ENCODE results near the gene CT45A1. TPM values are rescaled to one million over a fixed set of nuclear protein-coding genes. Genes with fewer than 3 reads are reported as not detected.
"Not testable (repeated sequence)": the region's sequence is repeated elsewhere in the genome, so short reads cannot be mapped to it uniquely, and the experiment has no call there.

Gene CT45A1
- total and polyA plus RNA-seq, 2 experiments from 2014 or later, result not detected

DNA sequence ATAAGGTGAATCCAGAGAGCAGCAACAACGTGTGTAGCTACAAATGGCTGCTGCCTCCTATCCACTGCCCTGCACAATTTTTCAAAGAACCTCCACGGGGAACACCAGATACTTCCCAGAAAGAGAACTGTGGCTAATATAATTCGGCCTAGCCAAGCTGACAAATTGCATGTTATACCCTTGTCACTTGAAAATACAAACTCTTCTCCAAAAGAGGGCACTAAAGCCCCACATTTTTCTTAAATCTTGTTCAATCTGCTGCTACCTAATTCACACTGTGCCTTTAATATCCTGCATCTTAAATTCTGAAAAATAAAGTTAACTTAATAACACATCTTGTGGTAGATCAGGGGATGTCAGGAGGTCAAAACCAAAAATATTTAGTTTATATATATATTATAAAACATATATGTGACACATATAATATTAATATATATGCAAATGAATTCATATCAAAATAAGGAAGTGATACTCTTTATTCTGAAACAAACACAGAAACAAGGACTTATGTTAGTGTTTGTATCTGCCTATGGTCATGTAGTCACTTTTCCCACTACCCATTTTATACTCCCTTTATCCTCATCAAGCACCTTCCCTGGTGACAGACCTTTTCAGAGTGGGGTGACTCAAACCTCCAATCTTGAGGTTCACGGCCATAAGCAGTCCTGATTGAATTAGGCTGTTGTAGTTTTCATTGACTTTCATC lies 24.1 kb downstream of the CT45A1 start:
- H3K9me2 ChIP-seq (replicated peaks; ENCODE audit: insufficient read depth), result no peaks in the 10 kb centered on the region
- no peak overlapping the region for H3K4me2 ChIP-seq
- 40% methylated on average over 4 of the region's 4 CpGs for WGBS (ENCODE audit: low lambda C conversion rate, missing lambda C conversion rate)
- no peak for DNase-seq (ENCODE audit: low spot score)
- H3K27me3 ChIP-seq, result no peaks in the 10 kb centered on the region
- no peaks in the 10 kb centered on the region for H3K9me3 ChIP-seq (ENCODE audit: low read depth)
- H2AFZ ChIP-seq, result no peak overlapping the region
- no peaks in the 10 kb centered on the region for H3K4me1 ChIP-seq (ENCODE audit: insufficient read depth)
- no peak overlapping the region for H3K27ac ChIP-seq
- TF ChIP-seq EZH2 (IDR thresholded peaks at IDR 0.05; ENCODE audit: borderline replicate concordance), result no peak
- no peak for TF ChIP-seq EZH2phosphoT487 (IDR thresholded peaks at IDR 0.05; ENCODE audit: low read depth, severe bottlenecking, unreplicated experiment)
- TF ChIP-seq, protein P1, sequence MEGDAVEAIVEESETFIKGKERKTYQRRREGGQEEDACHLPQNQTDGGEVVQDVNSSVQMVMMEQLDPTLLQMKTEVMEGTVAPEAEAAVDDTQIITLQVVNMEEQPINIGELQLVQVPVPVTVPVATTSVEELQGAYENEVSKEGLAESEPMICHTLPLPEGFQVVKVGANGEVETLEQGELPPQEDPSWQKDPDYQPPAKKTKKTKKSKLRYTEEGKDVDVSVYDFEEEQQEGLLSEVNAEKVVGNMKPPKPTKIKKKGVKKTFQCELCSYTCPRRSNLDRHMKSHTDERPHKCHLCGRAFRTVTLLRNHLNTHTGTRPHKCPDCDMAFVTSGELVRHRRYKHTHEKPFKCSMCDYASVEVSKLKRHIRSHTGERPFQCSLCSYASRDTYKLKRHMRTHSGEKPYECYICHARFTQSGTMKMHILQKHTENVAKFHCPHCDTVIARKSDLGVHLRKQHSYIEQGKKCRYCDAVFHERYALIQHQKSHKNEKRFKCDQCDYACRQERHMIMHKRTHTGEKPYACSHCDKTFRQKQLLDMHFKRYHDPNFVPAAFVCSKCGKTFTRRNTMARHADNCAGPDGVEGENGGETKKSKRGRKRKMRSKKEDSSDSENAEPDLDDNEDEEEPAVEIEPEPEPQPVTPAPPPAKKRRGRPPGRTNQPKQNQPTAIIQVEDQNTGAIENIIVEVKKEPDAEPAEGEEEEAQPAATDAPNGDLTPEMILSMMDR (IDR thresholded peaks at IDR 0.05; ENCODE audit: poor library complexity), result no peak
- no peaks in the 10 kb centered on the region for H3K36me3 ChIP-seq (replicated peaks; ENCODE audit: insufficient read depth, low read depth)
- H3K79me2 ChIP-seq, result no peaks in the 10 kb centered on the region
- no peak overlapping the region for H3K4me3 ChIP-seq
- no peaks in the 10 kb centered on the region for H4K20me1 ChIP-seq (ENCODE audit: insufficient read depth, poor library complexity, severe bottlenecking)

DNA sequence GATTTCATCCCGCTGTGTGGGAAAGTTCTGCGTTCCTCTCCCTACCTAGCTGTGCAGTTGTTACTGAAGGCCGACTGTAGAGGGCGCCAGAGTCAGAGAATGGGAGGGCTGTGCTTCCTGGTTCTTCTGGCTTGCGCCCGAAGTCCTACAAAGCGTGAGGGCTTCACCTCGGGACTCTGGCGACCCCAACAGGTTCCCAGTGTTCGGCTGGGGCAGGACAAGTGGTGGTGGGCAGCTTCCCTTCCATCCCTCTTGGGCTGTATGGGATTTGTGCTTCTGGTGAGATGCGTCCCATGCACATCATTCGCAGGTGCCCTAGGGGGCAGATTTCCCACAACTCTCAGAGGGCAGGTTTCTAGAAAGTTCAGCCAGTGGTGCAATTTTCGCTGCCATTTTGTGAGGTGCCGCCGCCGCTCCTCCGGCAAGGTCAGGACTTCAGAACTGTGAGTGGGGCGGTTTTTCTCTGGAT lies 27.3 kb downstream of the CT45A1 start:
- Histone ChIP-seq H3K4me3 (no peak overlapping the region), H3K79me2 (no peaks in the 10 kb centered on the region), H3K9me2 (replicated peaks; ENCODE audit: insufficient read depth) (no peaks in the 10 kb centered on the region), H3K27ac (no peak overlapping the region), H3K27me3 (no peaks in the 10 kb centered on the region), H3K4me2 (no peak overlapping the region), H2AFZ (no peak overlapping the region), H3K36me3 (replicated peaks; ENCODE audit: insufficient read depth, low read depth) (no peaks in the 10 kb centered on the region), H3K9me3 (ENCODE audit: low read depth) (no peaks in the 10 kb centered on the region), H3K4me1 (ENCODE audit: insufficient read depth) (no peaks in the 10 kb centered on the region), H4K20me1 (ENCODE audit: insufficient read depth, poor library complexity, severe bottlenecking) (no peaks in the 10 kb centered on the region)
- no peak for DNase-seq (ENCODE audit: low spot score)
- WGBS (ENCODE audit: low lambda C conversion rate, missing lambda C conversion rate), result 75% methylated on average over 18 of the region's 18 CpGs
- TF ChIP-seq EZH2 (IDR thresholded peaks at IDR 0.05; ENCODE audit: borderline replicate concordance) (no peak), EZH2phosphoT487 (IDR thresholded peaks at IDR 0.05; ENCODE audit: low read depth, severe bottlenecking, unreplicated experiment) (no peak)
- TF ChIP-seq, protein P1 (IDR thresholded peaks at IDR 0.05; ENCODE audit: poor library complexity), result no peak

DNA sequence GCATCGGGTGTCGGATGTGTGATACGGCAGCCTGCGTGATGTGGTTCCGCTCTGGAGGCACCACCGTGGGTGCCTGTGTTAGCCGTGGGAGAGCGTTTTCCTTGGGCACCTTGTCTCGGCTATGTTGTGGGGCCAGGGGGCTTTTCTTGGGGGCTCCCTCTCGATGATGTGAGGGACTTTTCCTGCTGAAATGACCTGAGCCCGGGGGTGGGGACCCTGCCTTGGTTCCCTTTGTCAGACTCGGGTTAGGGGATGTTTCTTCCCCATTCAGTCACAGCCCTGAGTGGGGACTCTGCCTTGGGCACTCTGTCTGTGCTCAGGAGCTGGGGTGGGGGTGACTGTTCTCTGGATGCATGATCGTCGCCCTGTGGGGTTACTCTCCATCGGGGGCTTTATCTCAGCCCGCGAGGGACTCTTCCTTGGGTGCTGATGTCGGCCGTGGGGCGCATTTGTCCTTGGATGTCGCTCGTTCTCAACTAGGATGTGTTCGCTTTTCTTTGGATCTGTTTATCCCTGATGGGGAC lies 27.8 kb downstream of the CT45A1 start:
- H3K79me2 ChIP-seq, result no peaks in the 10 kb centered on the region
- no peaks in the 10 kb centered on the region for H3K36me3 ChIP-seq (replicated peaks; ENCODE audit: insufficient read depth, low read depth)
- no peaks in the 10 kb centered on the region for H3K9me2 ChIP-seq (replicated peaks; ENCODE audit: insufficient read depth)
- no peaks in the 10 kb centered on the region for H4K20me1 ChIP-seq (ENCODE audit: insufficient read depth, poor library complexity, severe bottlenecking)
- WGBS (ENCODE audit: low lambda C conversion rate, missing lambda C conversion rate), result 89% methylated on average over 23 of the region's 23 CpGs
- H3K27me3 ChIP-seq, result no peaks in the 10 kb centered on the region
- no peak overlapping the region for H3K4me2 ChIP-seq
- no peak overlapping the region for H3K4me3 ChIP-seq
- no peak for TF ChIP-seq EZH2 (IDR thresholded peaks at IDR 0.05; ENCODE audit: borderline replicate concordance)
- TF ChIP-seq, protein P1 (IDR thresholded peaks at IDR 0.05; ENCODE audit: poor library complexity), result no peak
- TF ChIP-seq EZH2phosphoT487 (IDR thresholded peaks at IDR 0.05; ENCODE audit: low read depth, severe bottlenecking, unreplicated experiment), result no peak
- H3K27ac ChIP-seq, result no peak overlapping the region
- no peak for DNase-seq (ENCODE audit: low spot score)
- no peaks in the 10 kb centered on the region for H3K4me1 ChIP-seq (ENCODE audit: insufficient read depth)
- H2AFZ ChIP-seq, result no peak overlapping the region
- H3K9me3 ChIP-seq (ENCODE audit: low read depth), result no peaks in the 10 kb centered on the region

DNA sequence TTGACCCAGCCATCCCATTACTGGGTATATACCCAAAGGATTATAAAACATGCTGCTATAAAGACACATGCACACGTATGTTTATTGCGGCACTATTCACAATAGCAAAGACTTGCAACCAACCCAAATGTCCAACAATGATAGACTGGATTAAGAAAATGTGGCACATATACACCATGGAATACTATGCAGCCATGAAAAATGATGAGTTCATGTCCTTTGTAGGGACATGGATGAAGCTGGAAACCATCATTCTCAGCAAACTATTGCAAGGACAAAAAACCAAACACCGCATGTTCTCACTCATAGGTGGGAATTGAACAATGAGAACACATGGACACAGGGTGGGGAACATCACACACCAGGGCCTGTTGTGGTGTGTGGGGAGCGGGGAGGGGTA lies 31.3 kb downstream of the CT45A1 start:
- H3K4me1 ChIP-seq (ENCODE audit: insufficient read depth); H3K79me2 ChIP-seq; H3K9me2 ChIP-seq (replicated peaks; ENCODE audit: insufficient read depth); DNase-seq (ENCODE audit: low spot score); H3K27me3 ChIP-seq; H3K4me3 ChIP-seq; H4K20me1 ChIP-seq (ENCODE audit: insufficient read depth, poor library complexity, severe bottlenecking); H3K9me3 ChIP-seq (ENCODE audit: low read depth); H3K4me2 ChIP-seq; H3K27ac ChIP-seq; H2AFZ ChIP-seq; H3K36me3 ChIP-seq (replicated peaks; ENCODE audit: insufficient read depth, low read depth): not testable (repeated sequence)
- 81% methylated on average over 4 of the region's 4 CpGs for WGBS (ENCODE audit: low lambda C conversion rate, missing lambda C conversion rate)

DNA sequence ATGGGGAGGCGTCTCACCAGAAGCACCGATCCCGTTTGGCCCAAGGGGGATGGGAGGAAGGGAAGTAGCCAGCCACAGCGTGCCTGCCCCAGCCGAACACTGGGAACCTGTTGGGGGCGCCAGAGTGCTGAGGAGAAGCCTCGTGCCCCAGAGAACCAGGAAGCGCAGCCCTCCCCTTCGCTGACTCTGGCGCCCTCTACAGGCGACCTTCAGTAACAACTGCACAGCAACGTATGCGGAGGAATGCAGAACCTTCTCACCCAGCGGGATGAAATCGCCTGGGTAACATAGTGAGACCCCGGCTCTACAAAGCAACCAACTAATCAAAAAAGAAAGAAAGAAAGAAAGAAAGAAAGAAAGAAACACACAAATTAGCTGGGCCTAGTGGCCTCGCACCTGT lies 54.7 kb downstream of the CT45A1 start, which contains the start of gene CT45A3:
TSS of gene CT45A3 (minus strand) at position 101 of the 400 bp plus-strand sequence. CDS start 3,747 bp downstream, outside the sequence.
- not testable (repeated sequence) for H3K4me1 ChIP-seq (ENCODE audit: insufficient read depth); H3K9me3 ChIP-seq (ENCODE audit: low read depth); H2AFZ ChIP-seq; H4K20me1 ChIP-seq (ENCODE audit: insufficient read depth, poor library complexity, severe bottlenecking); H3K27me3 ChIP-seq; H3K27ac ChIP-seq; H3K9me2 ChIP-seq (replicated peaks; ENCODE audit: insufficient read depth); H3K36me3 ChIP-seq (replicated peaks; ENCODE audit: insufficient read depth, low read depth); H3K79me2 ChIP-seq; DNase-seq (ENCODE audit: low spot score); H3K4me2 ChIP-seq; H3K4me3 ChIP-seq
- no CpG with 5 or more reads among the region's 17 CpGs for WGBS (ENCODE audit: low lambda C conversion rate, missing lambda C conversion rate)

Data from hepatocyte (in vitro differentiated cells).